IPS-18c (cell line): Measurements from ENCODE around the gene CCDC33.

Experiments
- H3K4me3 ChIP-seq: 2 replicates; pipeline ENCODE4 v1.7.0; 2013; ENCODE audit warnings: low read depth, mild to moderate bottlenecking, low read length, moderate library complexity; ENCODE audit not compliant: insufficient read depth
- H3K9me3 ChIP-seq: one replicate; pipeline ENCODE4 v1.6.1; 2013; ENCODE audit warnings: mild to moderate bottlenecking, low read length, moderate library complexity; ENCODE audit not compliant: control insufficient read depth, insufficient read depth

CCDC33 gene

GRCh38 chr15:74235962-74236361, at the start of gene CCDC33:
CCDC33 (plus strand) TSS chr15:74236326; CDS start chr15:74236720, 394 bp downstream.
- H3K9me3 ChIP-seq = peaks cover 4% of the 10 kb centered on the region

GRCh38 chr15:74188216-74188615, 47.9 kb upstream of the CCDC33 start:
- no peaks in the 10 kb centered on the region for H3K9me3 ChIP-seq
- no peak overlapping the region for H3K4me3 ChIP-seq

More at GRCh38 chr15:74235962-74236361, at the start of gene CCDC33:
- no peak within 1 kb of the TSS for H3K4me3 ChIP-seq

- Histone ChIP-seq H3K4me3 (no peak overlapping the region), H3K9me3 (no peaks in the 10 kb centered on the region)
Observed at GRCh38 chr15:74191798-74192197, 44.3 kb upstream of the CCDC33 start.

GRCh38 chr15:74192751-74193150, 43.4 kb upstream of the CCDC33 start:
- Histone ChIP-seq H3K4me3 (no peak overlapping the region), H3K9me3 (no peaks in the 10 kb centered on the region)

- Histone ChIP-seq H3K4me3 (no peak overlapping the region), H3K9me3 (no peaks in the 10 kb centered on the region)
Observed at GRCh38 chr15:74193299-74193718, 42.8 kb upstream of the CCDC33 start.

GRCh38 chr15:74193905-74194304, 42.2 kb upstream of the CCDC33 start:
- H3K4me3 ChIP-seq = no peak overlapping the region
- H3K9me3 ChIP-seq = no peaks in the 10 kb centered on the region

- H3K9me3 ChIP-seq = no peaks in the 10 kb centered on the region
- no peak overlapping the region for H3K4me3 ChIP-seq
Observed at GRCh38 chr15:74194572-74195559, 41.3 kb upstream of the CCDC33 start.

GRCh38 chr15:74196175-74196574, 40.0 kb upstream of the CCDC33 start:
- no peaks in the 10 kb centered on the region for H3K9me3 ChIP-seq
- H3K4me3 ChIP-seq = no peak overlapping the region

- no peak overlapping the region for H3K4me3 ChIP-seq
- no peaks in the 10 kb centered on the region for H3K9me3 ChIP-seq
Observed at GRCh38 chr15:74197176-74197965, 38.8 kb upstream of the CCDC33 start.

GRCh38 chr15:74199297-74199652, 36.9 kb upstream of the CCDC33 start:
- H3K4me3 ChIP-seq = no peak overlapping the region

GRCh38 chr15:74200412-74200815, 35.7 kb upstream of the CCDC33 start:
- Histone ChIP-seq H3K9me3 (no peaks in the 10 kb centered on the region), H3K4me3 (0 out of 2 replicates have a peak overlapping the region, but pooled peaks have one; percentile 3)

More at GRCh38 chr15:74199297-74199652, 36.9 kb upstream of the CCDC33 start:
- no peaks in the 10 kb centered on the region for H3K9me3 ChIP-seq

- Histone ChIP-seq H3K4me3 (peak overlapping the region; percentile 3), H3K9me3 (no peaks in the 10 kb centered on the region)
Observed at GRCh38 chr15:74200871-74201419, 35.2 kb upstream of the CCDC33 start.

GRCh38 chr15:74201710-74202420, 34.3 kb upstream of the CCDC33 start:
- peak overlapping the region; percentile 52 for H3K4me3 ChIP-seq
- no peaks in the 10 kb centered on the region for H3K9me3 ChIP-seq

GRCh38 chr15:74202452-74203401, 33.4 kb upstream of the CCDC33 start, which contains the start of gene STRA6:
STRA6 (minus strand) TSS chr15:74202787; CDS start chr15:74202267, 520 bp downstream.
- H3K4me3 ChIP-seq = peak within 1 kb of the TSS; percentile 52
- H3K9me3 ChIP-seq = no peaks in the 10 kb centered on the region

GRCh38 chr15:74203914-74204431, 32.2 kb upstream of the CCDC33 start:
- Histone ChIP-seq H3K9me3 (no peaks in the 10 kb centered on the region), H3K4me3 (peak overlapping the region; percentile 52; the same call in 1 of the 2 replicates)

GRCh38 chr15:74205582-74205947, 30.6 kb upstream of the CCDC33 start:
- Histone ChIP-seq H3K9me3 (no peaks in the 10 kb centered on the region), H3K4me3 (no peak overlapping the region)
